ENCODE results near the gene LIN7A.

GRCh38 chr12:80869264-80869663 is 68.5 kb downstream of the LIN7A start:
- TF ChIP-seq POLR2A (IDR thresholded peaks at IDR 0.05) (no peak), CTCF (IDR thresholded peaks at IDR 0.05) (no peak)

Measured in heart left ventricle (tissue), 13 donors.